Hindlimb muscle (tissue), 1 donor: ENCODE data around the gene MYRF. TPM values are rescaled to one million over a fixed set of nuclear protein-coding genes. Genes with fewer than 3 reads are reported as not detected.

Experiments
- DNase-seq: peaks from one replicate; pipeline ENCODE4 v3.0.0-alpha.2; 2013
- polyA plus RNA-seq: library from polyadenylated mRNA; unstranded; fragments of 120-200 nt; gene quantifications from one replicate; pipeline ENCODE4 v1.2.1, GENCODE V29; 2013; ENCODE audit not compliant: insufficient read length

The MYRF gene
- polyA plus RNA-seq: 1.5 TPM

GRCh38 chr11:61752117-61752924 is at the start of gene MYRF:
MYRF (plus strand) TSS chr11:61752636; CDS start chr11:61752745, 109 bp downstream.
- DNase-seq: peak; percentile 51

GRCh38 chr11:61702701-61703312 is 49.6 kb upstream of the MYRF start:
- DNase-seq: no peak

- no peak for DNase-seq
Measured at GRCh38 chr11:61704838-61705237, 47.6 kb upstream of the MYRF start.

- no peak for DNase-seq
Measured at GRCh38 chr11:61706452-61707400, 45.7 kb upstream of the MYRF start.

GRCh38 chr11:61707574-61707973 is 44.9 kb upstream of the MYRF start:
- no peak for DNase-seq

- no peak for DNase-seq
Measured at GRCh38 chr11:61709110-61709509, 43.3 kb upstream of the MYRF start.

- DNase-seq: no peak
Measured at GRCh38 chr11:61709572-61709971, 42.9 kb upstream of the MYRF start.

- DNase-seq: no peak
Measured at GRCh38 chr11:61710019-61710418, 42.4 kb upstream of the MYRF start.

- DNase-seq: no peak
Measured at GRCh38 chr11:61711037-61711436, 41.4 kb upstream of the MYRF start.

- no peak for DNase-seq
Measured at GRCh38 chr11:61711498-61711897, 40.9 kb upstream of the MYRF start.

- no peak for DNase-seq
Measured at GRCh38 chr11:61712314-61712713, 40.1 kb upstream of the MYRF start.

- DNase-seq: no peak
Measured at GRCh38 chr11:61712846-61713245, 39.6 kb upstream of the MYRF start.

- no peak for DNase-seq
Measured at GRCh38 chr11:61713464-61713863, 39.0 kb upstream of the MYRF start.

- no peak for DNase-seq
Measured at GRCh38 chr11:61713906-61714305, 38.5 kb upstream of the MYRF start.

GRCh38 chr11:61714316-61714715 is 38.1 kb upstream of the MYRF start:
- no peak for DNase-seq

- DNase-seq: no peak
Measured at GRCh38 chr11:61714916-61715315, 37.5 kb upstream of the MYRF start.

GRCh38 chr11:61715867-61716266 is 36.6 kb upstream of the MYRF start:
- no peak for DNase-seq

- DNase-seq: no peak
Measured at GRCh38 chr11:61716478-61717285, 35.8 kb upstream of the MYRF start.

GRCh38 chr11:61717286-61718033 is 35.0 kb upstream of the MYRF start:
- DNase-seq: no peak

- no peak for DNase-seq
Measured at GRCh38 chr11:61718046-61718531, 34.3 kb upstream of the MYRF start.

GRCh38 chr11:61718621-61719302 is 33.7 kb upstream of the MYRF start:
- peak; percentile 79 for DNase-seq
